Renal cortical epithelial cell (primary cell): ENCODE data around the gene NCK2. TPM values are rescaled to one million over a fixed set of nuclear protein-coding genes. Genes with fewer than 3 reads are reported as not detected.

ENCODE experiments used
- DNase-seq: peaks from one replicate; pipeline ENCODE4 v3.0.0-alpha.2; 2011; ENCODE audit warnings: low read depth
- total RNA-seq: library from RNA; depleted of rRNA; stranded (reverse); fragments of >200 nt; gene quantifications from 2 replicates; pipeline ENCODE4 v1.2.3, GENCODE V29; 2014

NCK2 gene
- total RNA-seq, 1 donor from 2014 or later, result 65.0 TPM

- DNase-seq, result no peak
Observed at GRCh38 chr2:105813405-105813804, 68.7 kb downstream of the NCK2 start.

- no peak for DNase-seq
Observed at GRCh38 chr2:105814291-105814940, 69.7 kb downstream of the NCK2 start.

GRCh38 chr2:105815401-105815800 is 70.7 kb downstream of the NCK2 start:
- no peak for DNase-seq

- no peak for DNase-seq
Observed at GRCh38 chr2:105820151-105820550, 75.4 kb downstream of the NCK2 start.

GRCh38 chr2:105820691-105821090 is 76.0 kb downstream of the NCK2 start:
- no peak for DNase-seq

GRCh38 chr2:105821428-105822125 is 76.9 kb downstream of the NCK2 start:
- DNase-seq, result no peak

GRCh38 chr2:105822186-105822585 is 77.5 kb downstream of the NCK2 start:
- no peak for DNase-seq

GRCh38 chr2:105824446-105824845 is 79.7 kb downstream of the NCK2 start:
- DNase-seq, result no peak

- no peak for DNase-seq
Observed at GRCh38 chr2:105827351-105828096, 82.8 kb downstream of the NCK2 start.

GRCh38 chr2:105828558-105828957 is 83.8 kb downstream of the NCK2 start:
- DNase-seq, result no peak

- no peak for DNase-seq
Observed at GRCh38 chr2:105834931-105835330, 90.2 kb downstream of the NCK2 start.

- DNase-seq, result no peak
Observed at GRCh38 chr2:105836341-105836740, 91.6 kb downstream of the NCK2 start.

GRCh38 chr2:105836840-105837692 is 92.4 kb downstream of the NCK2 start:
- no peak for DNase-seq

GRCh38 chr2:105839793-105840192 is 95.1 kb downstream of the NCK2 start:
- DNase-seq, result no peak

- no peak for DNase-seq
Observed at GRCh38 chr2:105840933-105841332, 96.2 kb downstream of the NCK2 start.

- no peak for DNase-seq
Observed at GRCh38 chr2:105841551-105841950, 96.8 kb downstream of the NCK2 start.

- DNase-seq, result no peak
Observed at GRCh38 chr2:105842555-105842954, 97.8 kb downstream of the NCK2 start.

- no peak for DNase-seq
Observed at GRCh38 chr2:105843476-105844374, 99.0 kb downstream of the NCK2 start.

GRCh38 chr2:105845976-105846375 is 101.3 kb downstream of the NCK2 start:
- no peak for DNase-seq

GRCh38 chr2:105847056-105847455 is 102.3 kb downstream of the NCK2 start:
- DNase-seq, result no peak

GRCh38 chr2:105848367-105848766 is 103.7 kb downstream of the NCK2 start:
- no peak for DNase-seq
